ENCODE measurements around the gene ACSBG1. TPM values are rescaled to one million over a fixed set of nuclear protein-coding genes. Genes with fewer than 3 reads are reported as not detected.

The ACSBG1 gene
- total RNA-seq, 1 donor from 2014 or later: 0.13 TPM

- Mint-ChIP-seq H3K36me3 (ENCODE audit: low read depth, unreplicated experiment) (no peaks in the 10 kb centered on the region), H3K4me1 (ENCODE audit: unreplicated experiment) (peaks cover 4% of the 10 kb centered on the region), H3K4me3 (ENCODE audit: unreplicated experiment) (no peak overlapping the region), H3K27me3 (ENCODE audit: unreplicated experiment) (no peaks in the 10 kb centered on the region), H3K9me3 (ENCODE audit: unreplicated experiment) (no peaks in the 10 kb centered on the region), H3K27ac (ENCODE audit: unreplicated experiment) (no peak overlapping the region)
- TF ChIP-seq CTCF (IDR thresholded peaks at IDR 0.05; ENCODE audit: unreplicated experiment): no peak
- DNase-seq (ENCODE audit: low spot score): no peak
Measured at GRCh38 chr15:78208887-78209645, 25.3 kb downstream of the ACSBG1 start.

- no peaks in the 10 kb centered on the region for H3K9me3 Mint-ChIP-seq (ENCODE audit: unreplicated experiment)
- no peaks in the 10 kb centered on the region for H3K27me3 Mint-ChIP-seq (ENCODE audit: unreplicated experiment)
- DNase-seq (ENCODE audit: low spot score): no peak
- no peak for TF ChIP-seq CTCF (IDR thresholded peaks at IDR 0.05; ENCODE audit: unreplicated experiment)
- no peaks in the 10 kb centered on the region for H3K36me3 Mint-ChIP-seq (ENCODE audit: low read depth, unreplicated experiment)
- H3K4me3 Mint-ChIP-seq (ENCODE audit: unreplicated experiment): no peak overlapping the region
- H3K27ac Mint-ChIP-seq (ENCODE audit: unreplicated experiment): no peak overlapping the region
- peaks cover 10% of the 10 kb centered on the region for H3K4me1 Mint-ChIP-seq (ENCODE audit: unreplicated experiment)
Measured at GRCh38 chr15:78208341-78208844, 26.0 kb downstream of the ACSBG1 start.

- no peak for DNase-seq (ENCODE audit: low spot score)
- no peaks in the 10 kb centered on the region for H3K9me3 Mint-ChIP-seq (ENCODE audit: unreplicated experiment)
- H3K36me3 Mint-ChIP-seq (ENCODE audit: low read depth, unreplicated experiment): no peaks in the 10 kb centered on the region
- H3K27me3 Mint-ChIP-seq (ENCODE audit: unreplicated experiment): no peaks in the 10 kb centered on the region
- no peak for TF ChIP-seq CTCF (IDR thresholded peaks at IDR 0.05; ENCODE audit: unreplicated experiment)
- H3K27ac Mint-ChIP-seq (ENCODE audit: unreplicated experiment): no peak overlapping the region
- H3K4me3 Mint-ChIP-seq (ENCODE audit: unreplicated experiment): no peak overlapping the region
- H3K4me1 Mint-ChIP-seq (ENCODE audit: unreplicated experiment): peaks cover 12% of the 10 kb centered on the region
Measured at GRCh38 chr15:78207641-78208340, 26.6 kb downstream of the ACSBG1 start.

GRCh38 chr15:78207110-78207458, 27.3 kb downstream of the ACSBG1 start:
- Mint-ChIP-seq H3K9me3 (ENCODE audit: unreplicated experiment) (no peaks in the 10 kb centered on the region), H3K4me1 (ENCODE audit: unreplicated experiment) (peaks cover 12% of the 10 kb centered on the region), H3K27me3 (ENCODE audit: unreplicated experiment) (no peaks in the 10 kb centered on the region), H3K27ac (ENCODE audit: unreplicated experiment) (no peak overlapping the region), H3K4me3 (ENCODE audit: unreplicated experiment) (no peak overlapping the region), H3K36me3 (ENCODE audit: low read depth, unreplicated experiment) (no peaks in the 10 kb centered on the region)
- DNase-seq (ENCODE audit: low spot score): no peak
- no peak for TF ChIP-seq CTCF (IDR thresholded peaks at IDR 0.05; ENCODE audit: unreplicated experiment)

Data from endothelial cell (in vitro differentiated cells).